Smooth muscle cell (in vitro differentiated cells): ENCODE measurements around the gene KBTBD13. TPM values are rescaled to one million over a fixed set of nuclear protein-coding genes. Genes with fewer than 3 reads are reported as not detected.
"Not testable (repeated sequence)": the region's sequence is repeated elsewhere in the genome, so short reads cannot be mapped to it uniquely, and the experiment has no call there.

Source experiments
- DNase-seq: peaks from one replicate; lab custom pipeline; 2025; ENCODE audit not compliant: unreplicated experiment; lab: John Stamatoyannopoulos, UW
- H2AFZ ChIP-seq: fragments of 200-600 bp; sonication (generic); 2 replicates; pipeline ENCODE4 v1.6.0; 2016; ENCODE audit warnings: antibody characterized with exemption, low read depth, mild to moderate bottlenecking
- H3F3A ChIP-seq: fragments of 200-600 bp; sonication (generic); 2 replicates; pipeline ENCODE4 v1.6.0; 2017; ENCODE audit warnings: antibody characterized with exemption, low read depth
- H3K27ac ChIP-seq: fragments of 200-600 bp; sonication (generic); 2 replicates; pipeline ENCODE4 v1.5.1; 2016; ENCODE audit warnings: low read depth, mild to moderate bottlenecking
- H3K27me3 ChIP-seq: fragments of 200-600 bp; sonication (generic); 2 replicates; pipeline ENCODE4 v1.6.1; 2016; ENCODE audit warnings: low read depth, mild to moderate bottlenecking
- H3K36me3 ChIP-seq: fragments of 200-600 bp; sonication (generic); 2 replicates; pipeline ENCODE4 v1.5.1; 2016; ENCODE audit warnings: low read depth
- H3K4me1 ChIP-seq: fragments of 200-600 bp; sonication (generic); 2 replicates; pipeline ENCODE4 v1.5.1; 2016; ENCODE audit warnings: low read depth
- H3K4me2 ChIP-seq: fragments of 200-600 bp; sonication (generic); 2 replicates; pipeline ENCODE4 v1.6.0; 2016; ENCODE audit warnings: mild to moderate bottlenecking
- H3K4me3 ChIP-seq: fragments of 200-600 bp; sonication (generic); 2 replicates; pipeline ENCODE4 v1.5.1; 2016; ENCODE audit warnings: mild to moderate bottlenecking
- H3K79me2 ChIP-seq: fragments of 200-600 bp; sonication (generic); 2 replicates; pipeline ENCODE4 v1.6.0; 2016; ENCODE audit warnings: low read depth, mild to moderate bottlenecking
- H3K9ac ChIP-seq: fragments of 200-600 bp; sonication (generic); 2 replicates; pipeline ENCODE4 v1.6.0; 2016; ENCODE audit warnings: low read depth
- H3K9me3 ChIP-seq: fragments of 200-600 bp; sonication (generic); replicated peaks from 2 replicates; pipeline ENCODE4 v1.5.1; 2016; ENCODE audit warnings: low read depth
- H4K20me1 ChIP-seq: fragments of 200-600 bp; sonication (generic); 2 replicates; pipeline ENCODE4 v1.6.0; 2016; ENCODE audit warnings: low read depth
- CTCF ChIP-seq: fragments of 200-600 bp; sonication (generic); IDR thresholded peaks from 2 replicates; pipeline ENCODE4 v1.5.1; 2017; ENCODE audit warnings: borderline replicate concordance, mild to moderate bottlenecking, antibody characterized with exemption; ENCODE audit not compliant: insufficient read depth, poor library complexity, severe bottlenecking
- WGBS: methylation state at CpG from one replicate; pipeline ENCODE4 v1.1.7; 2016; ENCODE audit warnings: low lambda C conversion rate; 5-methylcytosine and 5-hydroxymethylcytosine counted together
- polyA plus RNA-seq: library from polyadenylated mRNA; unstranded; fragments of >200 nt; fragmentation: Nextera tagmentation; extraction: Ambion mirVana; gene quantifications from 2 replicates; pipeline ENCODE4 v1.2.1, GENCODE V29; 2016
- total RNA-seq: library from RNA; depleted of rRNA; stranded (reverse); fragments of >200 nt; gene quantifications from 2 replicates; pipeline ENCODE4 v1.2.3, GENCODE V29; 2014

KBTBD13 gene
- total and polyA plus RNA-seq, 2 experiments from 2014 or later = 0.11 TPM; not detected in 1

GRCh38 chr15:65089206-65089824 lies 12.8 kb downstream of the KBTBD13 start:
- Histone ChIP-seq H3K36me3 (no peaks in the 10 kb centered on the region), H3K79me2 (no peaks in the 10 kb centered on the region), H3K9ac (no peak overlapping the region), H3F3A (no peaks in the 10 kb centered on the region), H3K4me2 (no peak overlapping the region), H3K4me1 (peaks cover 13% of the 10 kb centered on the region), H3K4me3 (no peak overlapping the region), H3K27ac (no peak overlapping the region), H4K20me1 (no peaks in the 10 kb centered on the region), H3K27me3 (no peaks in the 10 kb centered on the region), H2AFZ (no peak overlapping the region), H3K9me3 (no peaks in the 10 kb centered on the region)
- no peak for DNase-seq
- TF ChIP-seq CTCF = no peak
- 95% methylated on average over 5 of the region's 5 CpGs for WGBS

GRCh38 chr15:65091946-65092770 lies 15.6 kb downstream of the KBTBD13 start:
- no peak overlapping the region for H3K9ac ChIP-seq
- H3K9me3 ChIP-seq = no peaks in the 10 kb centered on the region
- H4K20me1 ChIP-seq = no peaks in the 10 kb centered on the region
- no peaks in the 10 kb centered on the region for H3K27me3 ChIP-seq
- H3K4me3 ChIP-seq = no peak overlapping the region
- H3K79me2 ChIP-seq = no peaks in the 10 kb centered on the region
- H3K27ac ChIP-seq = no peak overlapping the region
- no peak for DNase-seq
- WGBS = 90% methylated on average over 12 of the region's 12 CpGs
- H3K4me1 ChIP-seq = peaks cover 9% of the 10 kb centered on the region
- TF ChIP-seq CTCF = no peak
- no peaks in the 10 kb centered on the region for H3K36me3 ChIP-seq
- no peak overlapping the region for H2AFZ ChIP-seq
- H3F3A ChIP-seq = no peaks in the 10 kb centered on the region
- no peak overlapping the region for H3K4me2 ChIP-seq

- Histone ChIP-seq H3K79me2 (no peaks in the 10 kb centered on the region), H3K36me3 (peaks cover under 1% of the 10 kb centered on the region), H3K27ac (no peak overlapping the region), H3K27me3 (no peaks in the 10 kb centered on the region), H3K4me2 (no peak overlapping the region), H4K20me1 (no peaks in the 10 kb centered on the region), H3F3A (no peaks in the 10 kb centered on the region), H3K9me3 (no peaks in the 10 kb centered on the region), H3K4me3 (no peak overlapping the region), H3K9ac (no peak overlapping the region), H2AFZ (no peak overlapping the region), H3K4me1 (peaks cover 9% of the 10 kb centered on the region)
- TF ChIP-seq CTCF = no peak
- no peak for DNase-seq
- WGBS = 98% methylated on average over 17 of the region's 17 CpGs
These were observed 16.6 kb downstream of the KBTBD13 start for GRCh38 chr15:65092911-65093792.

DNA sequence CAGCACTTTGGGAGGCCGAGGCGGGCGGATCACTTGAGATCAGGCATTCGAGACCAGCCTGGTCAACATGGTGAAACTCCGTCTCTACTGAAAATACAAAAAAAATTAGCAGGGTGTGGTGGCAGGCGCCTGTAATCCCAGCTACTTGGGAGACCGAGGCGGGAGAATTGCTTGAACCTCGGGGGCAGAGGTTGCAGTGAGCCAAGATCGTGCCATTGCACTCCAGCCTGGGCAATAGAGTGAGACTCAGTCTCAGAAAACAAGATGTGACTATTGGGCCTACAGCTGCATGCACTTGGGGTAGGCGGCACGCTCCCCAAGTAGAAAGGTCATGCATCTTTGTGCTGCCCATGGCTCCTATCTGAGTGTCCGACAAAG lies 17.2 kb downstream of the KBTBD13 start:
- H3K4me1 ChIP-seq, H4K20me1 ChIP-seq, H3K27me3 ChIP-seq, H3K9ac ChIP-seq, H3K4me2 ChIP-seq, H2AFZ ChIP-seq, H3F3A ChIP-seq, DNase-seq, H3K36me3 ChIP-seq, H3K27ac ChIP-seq, H3K79me2 ChIP-seq, H3K9me3 ChIP-seq, H3K4me3 ChIP-seq: not testable (repeated sequence)
- whole genome bisulfite sequencing = 98% methylated on average over 13 of the region's 13 CpGs
